NCI-H446 (cell line): ENCODE results near the gene APPL2.
"Not testable (repeated sequence)": the region's sequence is repeated elsewhere in the genome, so short reads cannot be mapped to it uniquely, and the experiment has no call there.

Source experiments
- DNase-seq, 2 experiments: peaks; one replicate each; lab custom pipeline; 2025; lab: John Stamatoyannopoulos, UW

The APPL2 gene

GRCh38 chr12:105235732-105236476 is at the start of gene APPL2:
TSS of gene APPL2 (minus strand) at chr12:105236174. CDS start at chr12:105236012, 162 bp downstream.
- DNase-seq, result peak; percentile 37 to 89

GRCh38 chr12:105285378-105285777 is 49.4 kb upstream of the APPL2 start:
- no peak for DNase-seq

DNA sequence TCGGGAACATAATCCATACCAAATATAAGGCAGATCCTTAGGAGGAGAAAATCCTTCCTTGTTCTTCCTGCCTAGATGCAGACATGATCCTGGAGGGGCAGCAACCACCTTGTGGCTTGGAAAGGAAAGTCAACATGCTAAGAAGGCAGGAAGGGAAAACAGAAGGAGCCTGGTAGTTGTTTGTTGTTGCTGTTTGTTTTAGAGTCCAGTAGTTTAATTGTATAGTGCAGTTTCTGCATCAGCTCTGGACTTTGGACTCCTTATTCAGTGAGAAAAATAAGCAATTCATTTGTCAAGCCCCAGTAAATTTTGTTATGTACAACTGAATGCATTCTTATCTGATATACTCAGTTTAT is 45.7 kb upstream of the APPL2 start:
- no peak for DNase-seq

DNA sequence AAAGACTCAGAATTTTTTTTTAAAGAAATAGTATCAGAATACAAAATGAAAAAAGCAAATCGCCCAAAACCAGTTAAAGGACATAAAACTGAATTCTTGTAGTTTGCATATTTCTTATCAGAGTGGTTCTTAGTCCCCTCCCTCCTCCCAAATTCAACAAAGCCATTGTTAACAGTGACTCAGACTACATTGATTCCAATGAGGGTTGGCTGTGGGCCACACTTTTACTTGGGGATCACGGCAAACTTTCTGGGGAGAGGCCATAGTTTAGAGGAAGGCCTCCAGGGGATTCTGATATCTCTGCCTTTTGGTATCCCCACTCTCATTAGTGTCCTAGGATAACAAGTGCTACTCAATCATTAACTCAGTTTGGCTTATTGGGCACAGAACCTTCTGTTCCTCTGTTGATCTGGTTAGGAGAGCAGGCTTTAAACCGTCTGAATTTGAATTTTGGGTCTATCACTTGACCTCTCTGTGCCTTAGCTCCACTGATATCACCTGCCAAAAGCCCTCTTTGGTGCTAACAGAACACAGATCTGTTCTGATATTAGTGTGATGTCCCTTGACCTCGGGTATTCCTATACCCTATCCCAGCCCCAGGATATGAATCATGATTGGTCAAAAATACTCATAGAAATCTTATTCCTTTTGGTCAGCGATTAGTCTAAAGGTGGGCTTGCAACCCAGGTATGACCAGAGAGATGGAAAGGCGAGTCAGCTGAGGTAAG is 45.2 kb upstream of the APPL2 start:
- no peak for DNase-seq

DNA sequence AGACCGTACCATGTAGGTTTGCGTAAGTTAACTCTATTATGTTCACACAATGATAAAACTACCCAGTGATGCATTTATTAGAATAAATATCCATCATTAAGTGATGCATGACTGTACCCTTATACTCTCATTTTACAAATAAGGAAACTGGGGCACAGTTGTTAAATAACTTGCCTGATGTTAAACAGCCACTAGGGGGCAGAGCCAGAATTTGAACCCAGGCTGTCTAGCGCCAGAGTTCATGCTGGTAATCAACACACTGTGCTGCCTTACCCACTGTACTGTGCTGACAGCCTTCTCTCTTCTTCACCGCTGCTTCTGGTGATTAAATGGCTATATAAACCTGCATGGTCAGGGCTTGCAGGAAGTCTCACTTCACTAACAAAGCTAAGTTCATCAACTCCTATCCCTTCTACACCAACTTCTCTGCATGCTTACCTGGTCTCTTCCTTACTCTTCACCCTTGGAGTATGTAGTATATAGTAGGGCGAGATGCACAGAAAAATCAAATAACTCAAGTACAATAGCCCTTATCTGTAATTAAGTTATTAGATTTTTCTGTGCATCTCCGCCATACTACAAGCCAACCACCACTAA is 43.6 kb upstream of the APPL2 start:
- no peak for DNase-seq

- DNase-seq, result no peak
Observed at GRCh38 chr12:105278043-105278697, 42.2 kb upstream of the APPL2 start.

DNA sequence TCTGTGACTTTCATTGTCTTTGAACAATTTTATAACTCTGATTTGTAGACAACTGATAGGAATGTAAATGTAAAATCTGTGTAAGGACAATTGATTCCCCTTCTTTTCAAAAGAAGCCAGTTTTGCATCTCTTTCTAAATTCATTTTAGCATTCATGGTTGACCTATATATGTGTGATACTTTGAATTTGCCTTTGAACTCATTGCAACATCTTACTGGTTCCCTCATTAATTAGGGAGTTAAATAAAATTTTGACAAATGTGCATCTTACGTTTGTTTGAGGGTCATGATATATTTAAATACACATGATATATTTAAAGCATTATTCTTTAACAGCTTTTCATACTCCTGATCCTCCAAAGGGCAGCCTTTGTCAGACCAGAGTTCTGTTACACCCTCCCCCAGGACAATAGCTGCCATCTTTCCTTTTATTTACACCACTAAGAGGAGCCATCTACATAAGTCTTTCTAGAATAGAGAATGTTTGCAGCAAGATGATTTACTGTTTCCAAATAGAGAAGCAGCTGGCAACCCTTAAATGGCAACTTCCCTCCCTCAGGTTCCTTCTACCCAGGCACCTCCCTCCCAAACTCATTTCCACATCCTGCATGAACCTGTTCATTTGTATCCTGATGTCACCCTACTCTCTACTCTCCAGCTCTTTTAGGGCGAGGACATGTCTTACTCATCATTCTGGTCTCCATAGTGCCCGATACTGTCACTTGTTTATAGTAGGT is 40.2 kb upstream of the APPL2 start:
- DNase-seq, result no peak

DNA sequence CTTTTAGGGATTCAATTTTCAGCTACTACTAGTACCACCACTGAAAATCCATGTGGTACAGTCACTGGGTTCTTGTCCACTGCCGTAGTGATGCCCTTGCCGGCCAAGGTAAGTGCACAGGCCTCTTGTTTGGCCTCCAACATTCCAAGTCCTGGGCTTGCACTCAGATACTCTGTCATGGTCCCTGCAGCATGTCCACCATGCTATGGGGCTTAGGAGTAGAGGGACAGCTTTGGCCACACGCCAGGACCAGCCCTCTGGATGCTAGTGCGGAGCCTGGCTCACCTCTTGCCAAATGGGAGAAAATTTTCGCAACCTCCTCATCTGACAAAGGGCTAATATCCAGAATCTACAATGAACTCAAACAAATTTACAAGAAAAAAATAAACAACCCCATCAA is 38.6 kb upstream of the APPL2 start:
- no peak for DNase-seq

DNA sequence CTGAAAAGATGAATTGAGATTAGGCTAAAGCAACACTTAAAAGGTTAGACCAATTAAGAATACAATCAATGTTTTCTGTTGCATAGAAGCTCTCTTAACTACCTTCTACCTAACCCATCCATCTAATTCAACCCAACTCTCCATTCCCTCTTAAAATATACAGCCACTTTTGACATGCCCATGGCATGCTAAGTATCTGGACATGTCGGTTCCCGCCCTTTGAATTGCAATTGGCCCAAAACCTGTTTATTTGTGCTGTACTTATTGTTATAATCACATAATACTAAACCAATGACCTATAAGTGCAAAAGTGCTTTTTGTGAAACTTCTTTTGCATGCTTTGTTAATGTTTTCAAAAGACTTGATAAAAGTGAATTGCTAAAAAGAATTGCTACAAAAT is 37.6 kb upstream of the APPL2 start:
- DNase-seq, result no peak

GRCh38 chr12:105272814-105273416 is 36.9 kb upstream of the APPL2 start:
- DNase-seq, result no peak

DNA sequence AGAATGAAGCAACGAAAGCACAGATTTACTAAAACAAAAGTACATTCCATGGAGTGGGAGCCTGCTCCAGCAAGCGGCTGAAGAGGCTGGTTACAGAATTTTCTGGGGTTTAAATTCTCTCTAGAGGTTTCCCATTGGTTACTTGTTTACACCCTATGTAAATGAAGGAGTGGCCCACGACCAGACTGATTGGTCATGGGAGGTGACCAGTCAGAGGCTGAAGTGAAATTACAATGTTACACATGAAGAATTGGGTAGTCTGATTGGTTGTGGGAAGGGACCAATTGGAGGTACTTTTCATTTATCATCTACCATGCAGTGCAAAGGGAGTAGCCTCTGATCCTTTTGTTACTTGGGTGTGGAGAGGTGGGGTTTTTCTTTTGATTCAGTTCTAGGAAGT is 36.2 kb upstream of the APPL2 start:
- DNase-seq, result no peak

DNA sequence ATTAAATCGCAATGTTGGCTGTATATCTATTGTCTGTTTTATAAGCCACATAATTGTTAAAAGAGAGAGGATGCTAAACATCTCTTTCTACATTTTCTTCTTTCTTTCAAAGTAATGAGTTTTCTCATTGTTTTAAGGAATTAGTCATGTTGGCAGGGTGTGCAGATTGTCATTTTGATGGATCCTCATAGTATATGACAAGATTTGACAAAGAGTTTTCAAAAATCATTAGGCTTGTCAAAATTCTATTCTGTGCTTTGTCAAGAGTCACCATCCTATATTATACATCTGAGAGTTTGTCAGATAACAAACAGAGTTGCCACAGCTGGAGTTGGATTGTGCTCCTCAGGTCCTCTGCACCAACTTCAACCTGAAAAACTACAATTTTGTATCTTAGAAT is 35.4 kb upstream of the APPL2 start:
- DNase-seq, result no peak

DNA sequence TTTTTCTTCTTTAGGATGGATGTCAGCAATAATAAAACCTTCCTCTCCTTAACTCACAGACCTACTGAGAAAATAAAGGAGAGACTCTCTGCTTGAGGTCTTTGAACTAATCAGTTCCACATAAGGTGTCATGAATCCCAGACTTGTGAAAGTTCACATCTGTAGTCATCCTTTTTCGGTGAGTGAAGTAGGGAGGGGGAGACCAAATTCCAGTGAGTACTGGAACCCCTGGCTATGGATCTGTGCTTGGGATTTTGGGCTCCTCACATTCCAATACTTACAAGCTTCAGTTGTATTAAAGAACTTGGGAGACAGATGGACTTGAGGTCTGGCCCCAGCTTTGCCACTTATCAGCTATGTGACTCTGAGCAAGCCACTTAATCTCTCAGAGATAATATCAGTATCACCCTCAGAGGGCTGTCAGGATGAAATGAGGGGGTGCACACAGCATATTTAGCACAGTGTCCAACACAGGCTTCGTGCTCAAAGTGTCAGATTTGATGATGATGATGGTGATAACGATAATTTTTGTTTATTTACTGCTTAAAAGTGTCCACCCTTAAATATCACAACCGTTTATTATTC is 34.8 kb upstream of the APPL2 start:
- no peak for DNase-seq

GRCh38 chr12:105267711-105268110 is 31.7 kb upstream of the APPL2 start:
- no peak for DNase-seq

GRCh38 chr12:105264771-105265170 is 28.8 kb upstream of the APPL2 start:
- DNase-seq, result no peak

GRCh38 chr12:105262461-105263184 is 26.6 kb upstream of the APPL2 start:
- DNase-seq, result no peak

DNA sequence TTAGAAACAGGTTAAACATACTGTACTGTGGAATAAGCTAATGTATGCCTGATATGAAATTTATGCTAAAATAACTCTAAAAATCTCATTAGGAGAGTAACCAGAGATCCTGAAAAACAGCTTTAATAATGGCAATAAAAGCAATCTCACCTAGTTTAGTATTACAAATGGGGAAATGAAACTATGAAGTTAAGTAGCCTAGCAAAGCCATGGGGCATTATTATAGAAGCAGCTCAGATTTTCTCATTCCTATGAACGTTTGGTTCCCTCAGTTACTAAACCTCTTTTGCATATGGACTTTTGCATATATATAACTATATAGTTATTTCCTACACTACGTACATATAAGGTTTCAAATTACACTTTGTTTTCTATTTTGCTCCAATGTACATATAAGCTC is 25.0 kb upstream of the APPL2 start:
- no peak for DNase-seq

GRCh38 chr12:105259226-105259625 is 23.3 kb upstream of the APPL2 start:
- no peak for DNase-seq

DNA sequence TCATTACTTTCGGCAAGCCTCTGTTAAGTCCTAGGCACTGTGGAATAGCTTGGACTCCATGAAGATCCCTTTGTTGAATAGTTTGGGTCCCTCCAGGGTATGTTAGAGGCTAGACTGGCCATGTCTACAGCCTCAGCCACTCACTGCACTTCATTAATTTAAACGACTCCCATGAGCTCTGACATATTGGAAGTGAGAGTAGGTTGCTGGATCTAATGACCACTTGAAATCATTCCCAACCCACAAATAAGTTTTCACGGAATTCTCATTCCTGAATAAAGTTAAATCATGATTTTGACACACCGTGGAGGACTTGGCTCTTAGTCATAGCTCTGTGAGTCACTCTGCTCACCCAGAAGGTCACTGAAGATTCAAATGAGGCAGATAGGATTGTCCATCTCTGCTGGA is 21.4 kb upstream of the APPL2 start:
- no peak for DNase-seq

- DNase-seq, result no peak
Observed at GRCh38 chr12:105256921-105257320, 20.9 kb upstream of the APPL2 start.

- DNase-seq, result not testable (repeated sequence)
Observed at GRCh38 chr12:105256431-105256830, 20.5 kb upstream of the APPL2 start.
